ENCODE data around the gene CCDC9B. TPM values are rescaled to one million over a fixed set of nuclear protein-coding genes. Genes with fewer than 3 reads are reported as not detected.

The CCDC9B gene
- total and polyA plus RNA-seq, 11 donors, result 38.0 to 165 (median 119) TPM

DNA sequence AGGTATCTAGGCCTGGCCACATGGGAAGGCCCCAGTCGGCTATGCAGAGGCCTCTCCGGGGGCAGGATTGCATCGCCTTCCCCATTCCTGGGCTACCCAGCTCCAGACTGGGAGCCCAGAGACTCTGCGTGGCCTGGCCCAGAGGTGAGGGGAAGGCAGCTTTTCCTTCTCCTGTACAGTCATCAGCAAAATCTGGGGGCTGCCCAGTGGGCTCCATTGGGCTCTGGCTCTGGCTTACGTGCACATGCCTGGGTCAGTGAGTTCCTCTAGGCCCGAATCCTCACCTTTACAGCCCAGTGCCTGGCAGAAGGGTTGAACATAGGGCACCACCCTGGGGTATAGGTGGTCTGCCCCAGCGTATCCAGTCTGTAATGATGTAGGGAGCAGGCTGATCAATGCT lies 53.9 kb downstream of the CCDC9B start:
- H3K27me3 ChIP-seq, result peaks cover 11 to 24% (median 16%) of the 10 kb centered on the region in 9 donors
- peaks cover 0 to 53% (median 33%) of the 10 kb centered on the region in 12 donors for H3K4me1 ChIP-seq
- DNase-seq (peak in 1 of 5 donors; percentile 46), ATAC-seq (no peak)
- no peak overlapping the region for H3K4me3 ChIP-seq
- H3K27ac ChIP-seq, result peak overlapping the region in 1 of 12 donors; percentile 20
- 81 to 90% (median 83%) methylated on average over 2 to 7 of the region's 7 CpGs for WGBS, 4 donors
- no peaks in the 10 kb centered on the region for H3K9me3 ChIP-seq
- intact Hi-C loops (cut with DNase I), result loop anchor here in 1 of 10 donors (5.0 kb wide), 1 partner anchor 136 kb away; no protein-coding TSS in a partner anchor
- no peak for TF ChIP-seq CTCF (IDR thresholded peaks at IDR 0.05)
- TF ChIP-seq POLR2A (IDR thresholded peaks at IDR 0.05), result no peak
- peaks cover 0 to 43% (median 0%) of the 10 kb centered on the region in 9 donors for H3K36me3 ChIP-seq

GRCh38 chr15:40286061-40286532 lies 54.6 kb downstream of the CCDC9B start:
- TF ChIP-seq POLR2A (IDR thresholded peaks at IDR 0.05) (no peak), CTCF (IDR thresholded peaks at IDR 0.05) (no peak)
- intact Hi-C loops (cut with DNase I), result loop anchor here in 1 of 10 donors (5.0 kb wide), 1 partner anchor 136 kb away; no protein-coding TSS in a partner anchor
- Histone ChIP-seq H3K27ac (peak overlapping the region in 9 of 12 donors; percentile 1 to 67 (median 23)), H3K9me3 (no peaks in the 10 kb centered on the region), H3K36me3 (peaks cover 0 to 36% (median 0%) of the 10 kb centered on the region in 9 donors), H3K4me1 (peaks cover 0 to 52% (median 28%) of the 10 kb centered on the region in 12 donors), H3K4me3 (no peak overlapping the region), H3K27me3 (peaks cover 14 to 31% (median 23%) of the 10 kb centered on the region in 9 donors)
- WGBS, 4 donors, result 55 to 69% (median 61%) methylated on average over 6 to 7 of the region's 7 CpGs
- ATAC-seq (peak; percentile 33 to 59 (median 44)), DNase-seq (peak in 2 of 5 donors; percentile 52 to 58)

- intact Hi-C loops (cut with DNase I), result loop anchor here in 3 of 10 donors (1.0 to 5.0 kb wide), 3 partner anchors 16 to 137 kb away; no protein-coding TSS in a partner anchor
- no peaks in the 10 kb centered on the region for H3K9me3 ChIP-seq
- TF ChIP-seq CTCF (IDR thresholded peaks at IDR 0.05) (no peak), POLR2A (IDR thresholded peaks at IDR 0.05) (no peak)
- H3K27me3 ChIP-seq, result peaks cover 14 to 36% (median 28%) of the 10 kb centered on the region in 9 donors
- H3K4me3 ChIP-seq, result no peak overlapping the region
- H3K27ac ChIP-seq, result peak overlapping the region in 9 of 12 donors; percentile 1 to 67 (median 26)
- no peak for DNase-seq
- WGBS, 4 donors, result 15 to 24% (median 22%) methylated on average over 1 of the region's 1 CpG
- H3K36me3 ChIP-seq, result peaks cover 0 to 34% (median 0%) of the 10 kb centered on the region in 9 donors
- peaks cover 0 to 49% (median 25%) of the 10 kb centered on the region in 12 donors for H3K4me1 ChIP-seq
- ATAC-seq, result no peak
Observed at GRCh38 chr15:40285554-40286011, 55.2 kb downstream of the CCDC9B start.

- TF ChIP-seq CTCF (IDR thresholded peaks at IDR 0.05) (no peak), POLR2A (IDR thresholded peaks at IDR 0.05) (no peak)
- no peak for DNase-seq
- peaks cover 0 to 30% (median 0%) of the 10 kb centered on the region in 9 donors for H3K36me3 ChIP-seq
- 50 to 58% (median 54%) methylated on average over 4 of the region's 4 CpGs for WGBS, 4 donors
- ATAC-seq, result peak in 1 of 4 donors; percentile 32
- intact Hi-C loops (cut with DNase I), result loop anchor here in 3 of 10 donors (1.0 to 5.0 kb wide), 3 partner anchors 16 to 137 kb away; no protein-coding TSS in a partner anchor
- H3K27ac ChIP-seq, result peak overlapping the region in 7 of 12 donors; percentile 1 to 67 (median 39)
- no peak overlapping the region for H3K4me3 ChIP-seq
- H3K4me1 ChIP-seq, result peaks cover 0 to 49% (median 26%) of the 10 kb centered on the region in 12 donors
- H3K9me3 ChIP-seq, result no peaks in the 10 kb centered on the region
- peaks cover 14 to 41% (median 33%) of the 10 kb centered on the region in 9 donors for H3K27me3 ChIP-seq
Observed at GRCh38 chr15:40285151-40285550, 55.6 kb downstream of the CCDC9B start.
